CMK (cell line): ENCODE data around the gene PNP.

Experiments
- DNase-seq: peaks from one replicate; pipeline ENCODE4 v3.0.0-alpha.2; 2010; ENCODE audit warnings: low read depth

PNP gene

DNA sequence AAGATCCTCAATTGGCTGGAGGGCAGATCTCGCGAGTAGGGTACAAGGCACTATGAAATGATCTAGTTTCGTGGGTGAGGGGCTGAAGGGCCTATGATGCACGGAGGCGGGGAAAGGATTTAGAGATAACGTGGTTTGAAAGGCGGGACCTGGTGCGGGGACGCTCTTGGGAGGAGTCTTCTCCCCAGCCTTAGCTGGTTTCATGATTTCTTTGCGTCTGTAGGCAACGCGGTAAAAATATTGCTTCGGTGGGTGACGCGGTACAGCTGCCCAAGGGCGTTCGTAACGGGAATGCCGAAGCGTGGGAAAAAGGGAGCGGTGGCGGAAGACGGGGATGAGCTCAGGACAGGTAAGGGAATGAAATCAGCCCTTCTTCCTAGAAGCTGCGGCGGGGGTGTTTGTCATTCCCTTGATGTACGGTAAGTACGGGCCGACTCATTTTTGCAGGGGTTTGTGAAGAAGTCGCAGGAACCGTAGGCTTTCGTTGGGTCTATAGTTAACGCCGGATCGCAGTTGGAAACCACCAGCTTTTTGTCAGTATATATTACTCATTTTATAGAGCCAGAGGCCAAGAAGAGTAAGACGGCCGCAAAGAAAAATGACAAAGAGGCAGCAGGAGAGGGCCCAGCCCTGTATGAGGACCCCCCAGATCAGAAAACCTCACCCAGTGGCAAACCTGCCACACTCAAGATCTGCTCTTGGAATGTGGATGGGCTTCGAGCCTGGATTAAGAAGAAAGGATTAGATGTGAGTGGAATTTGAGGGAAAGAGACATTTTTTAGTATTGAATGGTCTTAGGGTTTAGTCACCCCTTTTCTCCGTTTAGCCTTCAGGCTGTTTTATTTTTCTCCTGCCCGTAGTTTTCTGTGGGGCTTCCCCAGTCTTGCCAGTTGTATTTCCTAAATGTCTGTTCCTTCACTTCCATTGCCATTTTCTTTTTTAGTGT lies 13.6 kb upstream of the PNP start:
- no peak for DNase-seq

DNA sequence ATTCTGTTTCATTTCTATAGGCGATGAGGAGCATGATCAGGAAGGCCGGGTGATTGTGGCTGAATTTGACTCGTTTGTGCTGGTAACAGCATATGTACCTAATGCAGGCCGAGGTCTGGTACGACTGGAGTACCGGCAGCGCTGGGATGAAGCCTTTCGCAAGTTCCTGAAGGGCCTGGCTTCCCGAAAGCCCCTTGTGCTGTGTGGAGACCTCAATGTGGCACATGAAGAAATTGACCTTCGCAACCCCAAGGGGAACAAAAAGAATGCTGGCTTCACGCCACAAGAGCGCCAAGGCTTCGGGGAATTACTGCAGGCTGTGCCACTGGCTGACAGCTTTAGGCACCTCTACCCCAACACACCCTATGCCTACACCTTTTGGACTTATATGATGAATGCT lies 12.2 kb upstream of the PNP start:
- no peak for DNase-seq

DNA sequence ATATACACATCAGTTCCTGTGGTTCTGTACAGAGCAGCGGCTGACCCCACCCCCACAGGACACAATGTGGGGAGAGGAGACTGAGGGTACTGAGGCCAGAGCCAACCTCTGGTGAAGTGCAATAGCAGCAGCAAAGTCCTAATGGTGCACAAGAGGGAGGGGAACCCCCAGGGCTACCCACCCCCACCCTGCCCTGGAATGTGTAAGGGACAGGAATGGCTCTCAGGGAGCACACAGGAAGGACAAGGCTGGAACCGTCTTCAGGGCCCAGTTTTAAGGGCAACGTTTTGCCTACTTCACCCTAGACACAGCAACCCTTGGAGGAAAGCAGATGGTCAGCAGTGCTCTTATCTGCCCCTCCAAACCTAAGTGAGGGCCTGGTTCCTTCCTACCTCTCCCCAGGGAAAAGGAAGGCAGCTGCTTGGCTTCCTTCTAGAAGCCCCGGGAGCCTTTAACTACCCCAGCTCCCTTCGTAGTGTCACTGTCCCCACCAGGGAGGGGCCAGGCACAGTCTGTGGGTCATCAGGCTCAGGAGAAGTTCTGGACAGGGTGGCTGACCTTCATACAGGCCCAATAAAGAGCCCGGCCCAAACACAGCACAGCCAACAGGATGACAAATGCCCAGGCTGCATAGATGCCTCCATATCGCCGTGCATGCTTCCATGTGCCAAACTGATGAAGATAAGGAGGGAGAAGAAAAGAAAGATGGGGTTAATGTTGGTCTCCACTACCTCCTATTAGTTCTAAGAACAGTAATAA lies 11.0 kb upstream of the PNP start:
- no peak for DNase-seq

- no peak for DNase-seq
Measured at GRCh38 chr14:20460458-20461224, 8.6 kb upstream of the PNP start.

DNA sequence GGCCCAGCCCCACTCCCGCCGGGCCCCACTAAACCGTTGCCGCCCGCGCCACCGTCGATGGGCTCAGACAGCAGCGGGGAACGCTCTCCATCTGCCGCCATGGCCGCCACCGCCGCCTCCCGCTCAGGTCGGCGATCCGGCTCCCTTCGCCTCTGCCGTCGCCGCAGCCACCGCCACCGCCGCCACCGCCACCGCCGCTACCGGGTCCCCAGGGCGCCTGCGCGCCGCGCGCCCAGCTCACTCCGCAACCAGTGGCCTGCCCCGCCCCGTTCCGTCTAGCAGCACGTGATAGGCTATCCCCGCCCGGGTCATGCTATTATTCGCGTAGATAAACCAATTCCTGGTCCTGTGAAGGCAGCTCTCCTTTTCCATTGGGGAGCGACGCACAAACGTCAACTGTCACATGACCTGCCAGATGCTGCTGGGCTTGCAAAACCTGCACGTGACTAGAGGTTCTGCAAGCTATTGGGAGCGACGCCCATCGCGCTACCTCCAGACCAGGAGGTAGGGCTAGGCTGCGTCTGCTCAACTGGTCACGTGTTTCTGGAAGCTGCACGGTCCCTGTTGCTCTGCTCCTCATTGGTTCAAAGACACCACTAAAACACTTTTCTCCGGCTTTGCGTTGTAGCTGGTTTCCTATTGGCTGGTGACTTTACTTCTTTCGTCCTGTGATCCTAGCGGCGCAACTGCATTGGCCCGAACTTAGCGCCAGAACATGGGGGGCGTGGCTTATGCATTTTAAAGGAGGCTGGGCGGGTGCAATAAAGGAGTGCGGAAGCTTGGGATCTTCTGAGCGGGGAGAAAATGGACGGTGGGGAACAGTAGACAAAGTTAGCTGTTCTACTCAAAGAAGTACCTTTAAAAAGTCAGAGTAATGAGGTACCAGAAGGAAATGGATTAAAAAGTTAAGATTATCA lies 7.7 kb upstream of the PNP start, which contains the start of gene PIP4P1:
TSS of gene PIP4P1 (minus strand) at position 210 of the 917 bp plus-strand sequence. CDS start at position 101, 109 bp downstream.
- peak; percentile 99 for DNase-seq

DNA sequence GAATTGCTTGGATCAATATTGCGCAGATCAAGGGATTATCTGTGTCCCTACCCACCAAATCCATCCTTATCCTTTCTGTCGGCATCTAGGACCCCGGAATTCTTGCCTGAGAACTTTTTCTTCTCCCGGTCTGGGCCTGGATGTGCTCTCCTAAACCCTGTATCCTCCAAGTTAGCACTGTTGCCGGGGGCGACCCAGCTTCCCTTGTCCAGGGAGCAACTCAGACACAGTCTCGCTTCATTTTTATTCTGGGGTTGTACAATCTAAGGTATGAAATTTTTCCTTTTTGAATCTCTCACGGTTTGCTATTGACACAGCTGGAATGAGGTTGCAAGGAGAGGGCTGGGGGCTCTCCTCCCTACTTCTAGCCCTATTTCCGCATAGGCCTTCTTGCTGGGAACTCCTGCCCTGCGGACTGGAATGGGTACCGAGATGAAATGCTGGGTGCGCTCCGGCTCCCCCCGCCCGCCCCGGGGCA lies 403 bp upstream of the PNP start:
- DNase-seq: no peak

GRCh38 chr14:20469890-20470602 lies 840 bp downstream of the PNP start:
- DNase-seq: no peak

DNA sequence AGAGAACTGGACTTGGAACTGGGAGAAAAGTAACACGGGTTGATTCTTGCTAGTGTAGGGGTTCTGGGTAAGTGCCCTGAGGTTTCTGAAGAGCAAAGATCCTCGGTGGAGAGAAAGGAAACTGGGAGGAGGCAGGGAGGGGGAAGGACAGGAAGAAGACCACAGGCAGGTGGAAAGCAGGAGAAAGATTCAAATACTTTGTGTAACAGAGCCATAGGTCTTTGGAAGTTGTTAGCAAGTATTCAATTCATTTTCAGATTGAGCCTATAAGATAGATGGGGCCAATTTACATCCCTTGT lies 1.3 kb downstream of the PNP start:
- DNase-seq: no peak

- DNase-seq: no peak
Measured at GRCh38 chr14:20472536-20473169, 3.4 kb downstream of the PNP start.

DNA sequence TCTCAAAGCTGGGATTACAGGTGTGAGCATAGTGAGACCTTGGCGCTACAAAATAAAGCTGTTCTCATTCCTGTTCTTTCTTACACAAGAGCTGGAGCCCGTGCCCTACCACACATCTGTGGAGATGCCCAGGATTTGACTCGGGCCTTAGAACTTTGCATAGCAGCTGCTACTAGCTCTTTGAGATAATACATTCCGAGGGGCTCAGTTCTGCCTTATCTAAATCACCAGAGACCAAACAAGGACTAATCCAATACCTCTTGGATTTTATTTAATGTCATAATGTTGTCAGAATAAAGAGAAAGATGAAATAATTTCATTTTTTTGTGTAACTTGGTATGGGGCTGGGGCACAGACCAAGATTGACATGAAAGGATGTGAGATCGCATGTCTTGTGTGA lies 7.6 kb downstream of the PNP start:
- no peak for DNase-seq

DNA sequence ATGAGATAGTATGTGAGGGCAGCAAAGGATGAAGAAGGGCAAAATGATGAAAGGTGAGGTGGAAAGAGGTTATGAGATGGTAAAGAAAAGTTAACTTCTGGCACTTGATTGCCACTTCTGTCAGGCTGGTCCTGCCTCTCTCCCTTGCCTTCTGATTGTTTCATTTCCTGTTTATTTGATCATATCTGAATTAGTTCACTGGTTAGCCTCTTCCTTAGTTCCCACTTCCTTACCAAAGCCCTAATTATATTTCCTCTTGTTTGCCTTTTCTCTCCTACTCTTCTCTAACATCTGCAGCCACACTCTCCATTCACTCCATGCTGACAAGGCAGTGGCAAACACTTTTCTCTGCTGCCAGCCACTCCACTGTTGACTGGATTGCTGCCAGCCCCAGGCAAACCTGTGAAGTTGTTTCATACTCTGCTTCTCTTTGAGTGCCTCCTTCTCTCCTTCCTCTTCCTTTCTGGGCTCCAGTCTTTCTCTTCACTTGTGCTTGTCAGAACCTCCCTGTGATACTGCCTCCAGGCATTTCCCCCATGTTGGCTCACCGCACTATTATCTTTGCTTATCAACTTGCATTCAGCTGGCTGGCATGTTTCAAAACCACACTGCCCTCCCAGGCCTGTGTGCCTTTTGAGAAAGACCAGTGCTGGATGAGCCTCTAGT lies 8.1 kb downstream of the PNP start:
- peak; percentile 83 for DNase-seq

- no peak for DNase-seq
Measured at GRCh38 chr14:20478894-20479293, 9.7 kb downstream of the PNP start.

DNA sequence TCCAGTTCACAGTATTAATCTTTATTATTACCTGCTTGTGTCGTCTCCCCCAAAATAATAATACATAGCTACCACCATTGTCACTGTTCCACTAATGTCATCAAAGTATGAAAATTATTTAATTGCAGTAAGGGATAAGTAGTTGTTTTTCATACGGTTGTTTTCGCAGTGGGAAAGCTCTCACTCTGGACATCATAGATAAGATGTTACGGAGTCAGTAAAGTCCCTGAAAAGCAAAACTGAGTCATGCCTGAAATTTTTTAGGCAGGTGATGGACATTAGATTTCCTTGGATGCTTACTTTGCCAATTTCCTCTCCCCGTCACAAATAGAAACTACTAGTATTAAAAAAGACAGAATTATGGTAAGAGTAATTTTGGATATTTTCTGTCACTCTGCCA lies 13.2 kb downstream of the PNP start:
- DNase-seq: no peak

DNA sequence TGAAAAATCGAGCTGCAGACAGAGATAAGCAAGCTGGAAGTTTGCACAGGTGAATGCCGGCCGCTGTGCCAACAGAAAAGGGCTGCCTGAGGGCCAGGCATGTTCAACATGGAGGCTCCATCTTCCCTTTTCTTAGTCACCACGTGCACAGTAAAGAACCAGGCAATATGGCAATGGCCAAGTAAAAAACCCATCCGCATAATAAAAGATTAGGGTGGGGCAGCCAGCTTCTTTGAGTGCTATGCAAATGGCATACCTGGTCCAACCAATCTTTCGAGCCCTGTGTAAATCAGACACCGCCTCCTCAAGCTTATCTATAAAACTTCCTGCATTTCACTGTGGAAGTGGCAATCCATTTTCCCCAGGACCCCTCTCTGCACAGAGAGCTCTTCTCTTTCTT lies 16.7 kb downstream of the PNP start:
- DNase-seq: no peak

- DNase-seq: no peak
Measured at GRCh38 chr14:20486684-20487395, 17.6 kb downstream of the PNP start.

DNA sequence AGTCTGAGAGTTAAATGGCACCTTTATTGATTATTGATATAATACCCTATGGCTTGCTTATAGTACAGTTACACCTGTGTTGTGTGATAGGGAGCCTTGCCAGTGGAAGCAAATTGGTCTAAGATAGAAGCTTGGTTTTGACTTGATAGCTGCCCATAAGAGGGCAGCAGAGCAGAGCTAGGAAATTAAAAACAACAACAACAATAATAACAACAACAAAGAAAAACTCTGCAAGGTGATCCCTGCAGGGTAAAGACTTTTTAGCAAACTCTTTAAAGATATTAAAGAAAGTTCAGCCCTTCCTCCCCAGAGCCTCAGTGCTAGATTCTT lies 18.2 kb downstream of the PNP start:
- no peak for DNase-seq

GRCh38 chr14:20489093-20489994 lies 20.1 kb downstream of the PNP start:
- no peak for DNase-seq

GRCh38 chr14:20490563-20490962 lies 21.4 kb downstream of the PNP start:
- no peak for DNase-seq
